Endothelial cell of umbilical vein (primary cell): ENCODE results near the gene PUS10.
"Not testable (repeated sequence)": the region's sequence is repeated elsewhere in the genome, so short reads cannot be mapped to it uniquely, and the experiment has no call there.

Source experiments
- EZH2 ChIP-seq: IDR thresholded peaks from 2 replicates; pipeline ENCODE4 v1.6.1; 2012; ENCODE audit warnings: borderline replicate concordance, low read depth, mild to moderate bottlenecking, moderate library complexity, low read length, inconsistent platforms; ENCODE audit not compliant: severe bottlenecking
- FOS ChIP-seq: IDR thresholded peaks from 2 replicates; pipeline ENCODE4 v1.6.1; 2011; ENCODE audit warnings: mild to moderate bottlenecking, low read length, moderate library complexity, borderline replicate concordance; ENCODE audit not compliant: insufficient read depth
- GATA2 ChIP-seq: IDR thresholded peaks from 2 replicates; pipeline ENCODE4 v1.7.0; 2011; ENCODE audit warnings: low read depth, mild to moderate bottlenecking, moderate library complexity, mixed read lengths, low read length; ENCODE audit not compliant: insufficient read length, insufficient read depth
- JUN ChIP-seq: IDR thresholded peaks from 2 replicates; pipeline ENCODE4 v1.6.1; 2011; ENCODE audit warnings: borderline replicate concordance, low read depth; ENCODE audit not compliant: insufficient read length, insufficient read depth
- MAX ChIP-seq: IDR thresholded peaks from 2 replicates; pipeline ENCODE4 v1.6.1; 2011; ENCODE audit not compliant: insufficient read depth, insufficient read length
- POLR2A ChIP-seq: IDR thresholded peaks from 2 replicates; pipeline ENCODE4 v1.6.1; 2012; ENCODE audit warnings: low read depth, mild to moderate bottlenecking, control low read depth, low read length
- POLR2AphosphoS5 ChIP-seq: IDR thresholded peaks from 2 replicates; pipeline ENCODE4 v1.6.1; 2012; ENCODE audit warnings: low read depth, mild to moderate bottlenecking, control low read depth, low read length, moderate library complexity; ENCODE audit not compliant: insufficient read depth
- TF ChIP-seq, protein P1 (sequence below), 2 donors: IDR thresholded peaks; 1 replicate in 1 of 2; 2 replicates in 1 of 2; pipeline ENCODE4 v1.5.1; 2011; ENCODE audit warnings: low read length in 2 of 2, mild to moderate bottlenecking in 2 of 2, moderate library complexity in 2 of 2, control low read depth in 1 of 2, inconsistent platforms in 1 of 2, low read depth in 1 of 2; ENCODE audit not compliant: insufficient read depth in 1 of 2; ENCODE audit errors: extremely low read depth in 1 of 2

DNA sequence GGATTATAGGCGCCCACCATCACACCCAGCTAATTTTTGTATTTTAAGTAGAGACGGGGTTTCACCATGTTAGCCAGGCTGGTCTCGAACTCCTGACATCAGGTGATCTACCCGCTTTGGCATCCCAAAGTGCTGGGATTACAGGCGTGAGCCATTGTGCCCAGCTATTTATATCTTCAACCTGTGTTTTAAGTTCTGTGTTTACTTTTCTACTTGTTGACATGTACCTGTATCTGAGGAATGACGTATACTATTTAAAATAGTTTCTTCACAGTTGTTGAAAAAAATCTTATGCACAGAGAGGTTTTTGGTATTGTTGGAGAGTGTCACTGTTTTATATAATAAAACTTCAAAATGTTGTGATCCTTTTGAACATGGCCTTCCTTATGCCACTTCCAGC, 116.8 kb downstream of the PUS10 start:
- TF ChIP-seq JUN, POLR2A, EZH2, GATA2, POLR2AphosphoS5, MAX, FOS: not testable (repeated sequence)
- TF ChIP-seq, protein P1, sequence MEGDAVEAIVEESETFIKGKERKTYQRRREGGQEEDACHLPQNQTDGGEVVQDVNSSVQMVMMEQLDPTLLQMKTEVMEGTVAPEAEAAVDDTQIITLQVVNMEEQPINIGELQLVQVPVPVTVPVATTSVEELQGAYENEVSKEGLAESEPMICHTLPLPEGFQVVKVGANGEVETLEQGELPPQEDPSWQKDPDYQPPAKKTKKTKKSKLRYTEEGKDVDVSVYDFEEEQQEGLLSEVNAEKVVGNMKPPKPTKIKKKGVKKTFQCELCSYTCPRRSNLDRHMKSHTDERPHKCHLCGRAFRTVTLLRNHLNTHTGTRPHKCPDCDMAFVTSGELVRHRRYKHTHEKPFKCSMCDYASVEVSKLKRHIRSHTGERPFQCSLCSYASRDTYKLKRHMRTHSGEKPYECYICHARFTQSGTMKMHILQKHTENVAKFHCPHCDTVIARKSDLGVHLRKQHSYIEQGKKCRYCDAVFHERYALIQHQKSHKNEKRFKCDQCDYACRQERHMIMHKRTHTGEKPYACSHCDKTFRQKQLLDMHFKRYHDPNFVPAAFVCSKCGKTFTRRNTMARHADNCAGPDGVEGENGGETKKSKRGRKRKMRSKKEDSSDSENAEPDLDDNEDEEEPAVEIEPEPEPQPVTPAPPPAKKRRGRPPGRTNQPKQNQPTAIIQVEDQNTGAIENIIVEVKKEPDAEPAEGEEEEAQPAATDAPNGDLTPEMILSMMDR (IDR thresholded peaks at IDR 0.05; ENCODE audit: extremely low read depth in 1 of 2, insufficient read depth in 1 of 2, low read depth in 1 of 2, low read length in 2 of 2), result not testable (repeated sequence)
